Activated T-cell treated with anti-CD3 and anti-CD28 coated beads, Interleukin-2, amount 50 U/mL, for 72 hours (primary cell): ENCODE data around the gene FGF12. TPM values are rescaled to one million over a fixed set of nuclear protein-coding genes. Genes with fewer than 3 reads are reported as not detected.

Source experiments
- ATAC-seq, 2 donors: fragments of 150-1000 bp; cut with Tn5 transposase; replicated peaks in 1 of 2; 2 replicates each; pipeline ENCODE4 v1.10.0; 2021; ENCODE audit warnings: moderate library complexity in 2 of 2, mild to moderate bottlenecking in 1 of 2
- DNase-seq, 2 donors: peaks; one replicate each; pipeline ENCODE4 v3.0.0; 2021 to 2022; ENCODE audit warnings: mixed read lengths in 1 of 2
- H3K27ac Mint-ChIP-seq: one replicate; pipeline ENCODE4 v1.8.0; 2022; ENCODE audit warnings: mild to moderate bottlenecking, moderate library complexity, mixed read lengths
- H3K27me3 Mint-ChIP-seq: one replicate; pipeline ENCODE4 v1.8.0; 2022; ENCODE audit warnings: low read depth, mixed read lengths
- H3K36me3 Mint-ChIP-seq, 2 donors: one replicate each; pipeline ENCODE4 v1.8.0; 2022; ENCODE audit warnings: mixed read lengths in 2 of 2, mild to moderate bottlenecking in 1 of 2; ENCODE audit not compliant: insufficient read depth in 2 of 2
- H3K4me1 Mint-ChIP-seq: one replicate; pipeline ENCODE4 v1.8.0; 2022; ENCODE audit warnings: low read depth, mixed read lengths
- H3K4me3 Mint-ChIP-seq, 2 donors: one replicate each; pipeline ENCODE4 v1.8.0; 2022; ENCODE audit warnings: mild to moderate bottlenecking in 2 of 2, mixed read lengths in 2 of 2, moderate library complexity in 2 of 2
- H3K9me3 Mint-ChIP-seq, 2 donors: one replicate each; pipeline ENCODE4 v1.8.0; 2022; ENCODE audit warnings: mixed read lengths in 2 of 2
- total RNA-seq, 2 donors: library from RNA; stranded (reverse); gene quantifications; one replicate each; pipeline ENCODE4 v1.2.3, GENCODE V29; 2022

Gene FGF12
- total RNA-seq, 2 donors from 2014 or later = not detected

- Mint-ChIP-seq H3K4me1 (no peaks in the 10 kb centered on the region), H3K27ac (no peak overlapping the region), H3K4me3 (no peak overlapping the region), H3K9me3 (no peaks in the 10 kb centered on the region), H3K36me3 (no peaks in the 10 kb centered on the region), H3K27me3 (no peaks in the 10 kb centered on the region)
- DNase-seq = no peak
- no peak for ATAC-seq
These were observed 550.0 kb downstream of the FGF12 start for GRCh38 chr3:192177383-192177782.

GRCh38 chr3:192174283-192174682 is 553.1 kb downstream of the FGF12 start:
- ATAC-seq (no peak), DNase-seq (no peak)
- no peaks in the 10 kb centered on the region for H3K27me3 Mint-ChIP-seq
- H3K4me1 Mint-ChIP-seq = no peaks in the 10 kb centered on the region
- no peaks in the 10 kb centered on the region for H3K9me3 Mint-ChIP-seq
- no peak overlapping the region for H3K4me3 Mint-ChIP-seq
- H3K36me3 Mint-ChIP-seq = no peaks in the 10 kb centered on the region
- H3K27ac Mint-ChIP-seq = no peak overlapping the region

- Mint-ChIP-seq H3K27me3 (no peaks in the 10 kb centered on the region), H3K4me3 (no peak overlapping the region), H3K27ac (no peak overlapping the region), H3K36me3 (no peaks in the 10 kb centered on the region), H3K9me3 (no peaks in the 10 kb centered on the region), H3K4me1 (no peaks in the 10 kb centered on the region)
- DNase-seq = no peak
- no peak for ATAC-seq
These were observed 556.1 kb downstream of the FGF12 start for GRCh38 chr3:192171213-192171612.

GRCh38 chr3:192170659-192171058 is 556.7 kb downstream of the FGF12 start:
- Mint-ChIP-seq H3K36me3 (no peaks in the 10 kb centered on the region), H3K9me3 (no peaks in the 10 kb centered on the region), H3K27ac (no peak overlapping the region), H3K4me3 (no peak overlapping the region), H3K4me1 (no peaks in the 10 kb centered on the region), H3K27me3 (no peaks in the 10 kb centered on the region)
- DNase-seq (no peak), ATAC-seq (no peak)

GRCh38 chr3:192170031-192170430 is 557.3 kb downstream of the FGF12 start:
- H3K27ac Mint-ChIP-seq = no peak overlapping the region

GRCh38 chr3:192169332-192169915 is 557.9 kb downstream of the FGF12 start:
- Mint-ChIP-seq H3K27me3 (no peaks in the 10 kb centered on the region), H3K27ac (no peak overlapping the region), H3K36me3 (no peaks in the 10 kb centered on the region), H3K4me1 (no peaks in the 10 kb centered on the region), H3K9me3 (no peaks in the 10 kb centered on the region), H3K4me3 (no peak overlapping the region)
- ATAC-seq (no peak), DNase-seq (no peak)

More at GRCh38 chr3:192170031-192170430, 557.3 kb downstream of the FGF12 start:
- no peaks in the 10 kb centered on the region for H3K27me3 Mint-ChIP-seq
- no peak overlapping the region for H3K4me3 Mint-ChIP-seq
- no peaks in the 10 kb centered on the region for H3K4me1 Mint-ChIP-seq
- ATAC-seq (no peak), DNase-seq (no peak)
- no peaks in the 10 kb centered on the region for H3K9me3 Mint-ChIP-seq
- no peaks in the 10 kb centered on the region for H3K36me3 Mint-ChIP-seq

- Mint-ChIP-seq H3K36me3 (no peaks in the 10 kb centered on the region), H3K9me3 (no peaks in the 10 kb centered on the region), H3K4me3 (no peak overlapping the region), H3K27ac (no peak overlapping the region), H3K27me3 (no peaks in the 10 kb centered on the region), H3K4me1 (no peaks in the 10 kb centered on the region)
- ATAC-seq (no peak), DNase-seq (no peak)
These were observed 559.1 kb downstream of the FGF12 start for GRCh38 chr3:192168202-192168601.

GRCh38 chr3:192165552-192165951 is 561.8 kb downstream of the FGF12 start:
- Mint-ChIP-seq H3K4me3 (no peak overlapping the region), H3K9me3 (no peaks in the 10 kb centered on the region), H3K27me3 (no peaks in the 10 kb centered on the region), H3K27ac (no peak overlapping the region), H3K36me3 (no peaks in the 10 kb centered on the region), H3K4me1 (no peaks in the 10 kb centered on the region)
- DNase-seq = no peak
- no peak for ATAC-seq

GRCh38 chr3:192161661-192162060 is 565.7 kb downstream of the FGF12 start:
- Mint-ChIP-seq H3K4me3 (no peak overlapping the region), H3K36me3 (peaks cover 0 to 1% of the 10 kb centered on the region in 2 donors), H3K27me3 (no peaks in the 10 kb centered on the region), H3K4me1 (no peaks in the 10 kb centered on the region), H3K9me3 (peaks cover 0 to 3% of the 10 kb centered on the region in 2 donors), H3K27ac (no peak overlapping the region)
- ATAC-seq (no peak), DNase-seq (no peak)

- no peaks in the 10 kb centered on the region for H3K4me1 Mint-ChIP-seq
- no peaks in the 10 kb centered on the region for H3K27me3 Mint-ChIP-seq
- H3K27ac Mint-ChIP-seq = no peak overlapping the region
- DNase-seq = no peak
- peaks cover 0 to 1% of the 10 kb centered on the region in 2 donors for H3K36me3 Mint-ChIP-seq
- ATAC-seq = no peak
- no peak overlapping the region for H3K4me3 Mint-ChIP-seq
- H3K9me3 Mint-ChIP-seq = peaks cover 0 to 3% of the 10 kb centered on the region in 2 donors
These were observed 571.0 kb downstream of the FGF12 start for GRCh38 chr3:192156382-192156781.

GRCh38 chr3:192155194-192155593 is 572.1 kb downstream of the FGF12 start:
- Mint-ChIP-seq H3K27me3 (no peaks in the 10 kb centered on the region), H3K9me3 (peaks cover 0 to 3% of the 10 kb centered on the region in 2 donors), H3K27ac (no peak overlapping the region), H3K4me3 (no peak overlapping the region), H3K36me3 (peaks cover 0 to 1% of the 10 kb centered on the region in 2 donors), H3K4me1 (no peaks in the 10 kb centered on the region)
- DNase-seq = no peak
- no peak for ATAC-seq

- Mint-ChIP-seq H3K4me3 (no peak overlapping the region), H3K27me3 (no peaks in the 10 kb centered on the region), H3K4me1 (no peaks in the 10 kb centered on the region), H3K9me3 (peaks cover 0 to 4% of the 10 kb centered on the region in 2 donors), H3K36me3 (no peaks in the 10 kb centered on the region), H3K27ac (no peak overlapping the region)
- ATAC-seq (no peak), DNase-seq (no peak)
These were observed 594.1 kb downstream of the FGF12 start for GRCh38 chr3:192133271-192133670.

- no peaks in the 10 kb centered on the region for H3K27me3 Mint-ChIP-seq
- DNase-seq (peak; percentile 4 to 5), ATAC-seq (no peak)
- no peak overlapping the region for H3K27ac Mint-ChIP-seq
- H3K4me3 Mint-ChIP-seq = no peak overlapping the region
- no peaks in the 10 kb centered on the region for H3K4me1 Mint-ChIP-seq
- no peaks in the 10 kb centered on the region for H3K9me3 Mint-ChIP-seq
- H3K36me3 Mint-ChIP-seq = no peaks in the 10 kb centered on the region
These were observed 596.7 kb downstream of the FGF12 start for GRCh38 chr3:192130534-192131132.

- ATAC-seq (no peak), DNase-seq (no peak)
- no peaks in the 10 kb centered on the region for H3K27me3 Mint-ChIP-seq
- no peaks in the 10 kb centered on the region for H3K4me1 Mint-ChIP-seq
- no peak overlapping the region for H3K27ac Mint-ChIP-seq
- no peak overlapping the region for H3K4me3 Mint-ChIP-seq
- H3K36me3 Mint-ChIP-seq = no peaks in the 10 kb centered on the region
- peaks cover 0 to 3% of the 10 kb centered on the region in 2 donors for H3K9me3 Mint-ChIP-seq
These were observed 597.8 kb downstream of the FGF12 start for GRCh38 chr3:192129586-192129985.
